GM19025 (cell line): ENCODE data around the gene CTXND2.
"Not testable (repeated sequence)": the region's sequence is repeated elsewhere in the genome, so short reads cannot be mapped to it uniquely, and the experiment has no call there.

Experiments used
- ATAC-seq: cut with Tn5 transposase; IDR thresholded peaks from one replicate; pipeline ENCODE4 v1.9.1; 2021; ENCODE audit warnings: mild to moderate bottlenecking, low read depth, moderate library complexity; ENCODE audit not compliant: unreplicated experiment

The CTXND2 gene

DNA sequence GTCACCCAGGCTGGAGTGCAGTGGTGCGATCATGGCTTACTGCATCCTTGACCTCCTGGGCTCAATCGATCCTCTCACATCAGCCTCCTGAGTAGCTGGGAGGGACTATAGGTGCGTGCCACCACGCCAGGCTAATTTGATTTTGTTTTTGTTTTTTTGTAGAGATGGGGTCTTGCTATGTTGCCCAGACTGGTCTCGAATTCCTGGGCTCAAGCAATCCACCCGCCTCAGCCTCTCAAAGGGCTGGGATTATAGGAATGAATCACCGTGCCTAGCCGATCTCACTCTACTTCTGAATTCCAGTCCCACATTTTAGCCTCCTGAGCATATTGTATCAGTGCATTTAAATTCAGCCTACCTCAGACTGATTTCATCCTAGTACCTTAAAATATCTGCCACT lies 1.8 kb downstream of the CTXND2 start:
- no peak for ATAC-seq

DNA sequence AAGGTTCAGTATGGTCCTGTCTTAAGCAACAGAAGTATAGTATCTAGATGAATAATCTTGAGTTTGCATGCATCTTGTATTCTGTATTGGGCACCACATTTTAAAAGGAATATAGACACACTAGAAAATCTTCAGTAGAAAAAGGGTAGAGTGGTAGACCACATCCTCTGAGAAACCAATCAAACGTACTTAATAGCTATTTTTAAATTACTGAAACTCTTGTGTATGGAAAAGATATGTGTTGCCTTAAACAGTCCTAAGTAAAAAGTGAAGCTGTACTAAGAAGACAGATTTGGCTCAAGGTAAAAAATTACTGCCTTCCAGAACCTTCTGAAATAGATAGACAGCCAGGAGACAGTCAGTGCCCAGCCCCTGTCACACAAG lies 3.1 kb downstream of the CTXND2 start:
- ATAC-seq = no peak

DNA sequence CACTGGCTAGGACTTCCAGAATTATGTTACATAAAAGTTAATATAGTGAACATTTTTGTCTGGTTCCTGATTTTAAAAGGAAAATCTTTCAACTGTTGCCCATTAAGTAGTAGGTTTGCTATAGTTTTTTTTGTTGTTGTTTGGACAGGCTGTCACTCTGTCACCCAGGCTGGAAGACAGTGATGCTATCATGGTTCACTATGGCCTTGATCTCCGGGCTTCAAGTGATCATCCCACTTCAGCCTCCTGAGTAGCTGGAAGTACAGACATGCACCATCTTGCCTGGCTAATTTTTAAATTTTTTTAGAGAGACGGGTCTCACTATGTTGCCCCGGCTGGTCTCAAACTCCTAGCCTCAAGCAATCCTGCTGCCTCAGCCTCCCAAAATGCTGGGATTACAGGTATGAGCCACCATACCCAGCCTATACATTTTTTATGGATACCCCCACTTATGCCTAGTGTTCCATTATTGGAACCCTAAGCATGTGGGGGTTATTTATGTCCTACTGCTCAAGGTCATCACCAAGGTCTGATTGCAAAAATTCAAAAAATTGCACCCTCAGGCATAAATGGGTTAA lies 6.5 kb downstream of the CTXND2 start:
- ATAC-seq = no peak

DNA sequence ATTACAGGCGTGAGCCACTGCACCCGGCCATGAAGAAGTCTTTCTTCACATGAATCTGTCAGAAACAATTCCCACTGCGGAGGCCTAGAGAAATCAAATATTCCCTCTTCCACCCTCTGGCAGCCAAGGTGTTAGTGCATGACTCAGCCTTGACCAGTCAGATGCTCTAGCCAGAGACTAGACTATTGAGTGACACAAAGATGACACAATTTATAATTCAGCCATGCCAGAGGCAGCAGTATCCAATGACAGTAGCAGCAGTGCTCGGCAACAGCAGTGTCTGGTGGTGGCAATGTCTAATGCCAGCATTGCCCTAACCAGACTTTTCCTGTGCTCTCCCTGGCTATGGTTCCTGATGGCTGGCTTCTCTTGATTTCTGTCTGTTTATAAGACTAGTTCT lies 8.7 kb downstream of the CTXND2 start:
- ATAC-seq = no peak

DNA sequence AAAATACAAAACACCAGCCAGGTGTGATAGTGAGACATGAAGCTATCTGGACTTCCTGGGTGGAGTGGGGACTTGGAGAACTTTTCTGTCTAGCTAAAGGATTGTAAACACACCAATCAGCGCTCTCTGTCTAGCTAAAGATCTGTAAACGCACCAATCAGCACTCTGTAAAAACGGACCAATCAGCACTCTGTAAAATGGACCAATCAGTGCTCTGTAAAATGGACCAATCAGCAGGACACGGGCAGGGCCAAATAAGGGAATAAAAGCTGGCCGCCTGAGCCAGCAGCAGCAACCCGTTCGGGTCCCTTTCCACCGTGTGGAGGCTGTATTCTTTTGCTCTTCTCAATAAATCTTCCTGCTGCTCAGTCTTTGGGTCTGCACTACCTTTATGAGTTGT lies 12.9 kb downstream of the CTXND2 start:
- not testable (repeated sequence) for ATAC-seq

DNA sequence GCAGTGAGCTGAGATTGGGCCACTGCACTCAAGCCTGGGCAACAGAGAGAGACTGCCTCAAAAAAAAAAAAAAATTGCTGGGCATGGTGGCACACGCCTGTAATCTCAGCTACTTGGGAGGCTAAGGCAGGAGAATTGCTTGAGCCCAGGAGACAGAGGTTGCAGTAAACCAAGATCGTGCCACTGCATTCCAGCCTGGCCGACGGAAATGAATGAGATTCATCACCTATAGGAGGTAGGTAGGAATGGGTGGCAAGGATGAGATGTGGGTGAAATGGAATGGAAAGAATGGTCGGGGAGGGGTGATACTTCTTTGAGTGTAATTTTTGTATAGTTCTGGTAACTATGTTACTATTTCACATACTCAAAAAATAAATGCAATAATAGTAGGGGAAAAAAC lies 15.4 kb downstream of the CTXND2 start:
- ATAC-seq = no peak

DNA sequence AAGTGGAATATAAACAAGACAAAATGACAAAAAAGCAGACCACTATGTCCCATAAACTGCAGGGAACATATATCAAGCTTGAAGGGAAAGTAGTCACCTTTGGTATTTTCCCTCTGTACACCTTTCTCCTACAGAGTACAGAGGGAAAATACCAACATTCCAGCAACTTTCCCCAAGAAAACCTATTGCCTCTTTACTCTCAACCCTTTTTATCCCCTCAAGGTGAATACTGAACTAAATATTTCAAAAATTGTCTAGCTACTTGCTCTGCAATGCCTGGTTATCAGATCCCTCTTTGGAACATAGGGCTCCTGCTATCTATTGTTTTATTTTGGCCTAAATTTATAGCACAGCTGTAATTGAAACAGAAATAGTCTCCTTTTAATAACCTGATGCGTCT lies 15.8 kb downstream of the CTXND2 start:
- no peak for ATAC-seq

DNA sequence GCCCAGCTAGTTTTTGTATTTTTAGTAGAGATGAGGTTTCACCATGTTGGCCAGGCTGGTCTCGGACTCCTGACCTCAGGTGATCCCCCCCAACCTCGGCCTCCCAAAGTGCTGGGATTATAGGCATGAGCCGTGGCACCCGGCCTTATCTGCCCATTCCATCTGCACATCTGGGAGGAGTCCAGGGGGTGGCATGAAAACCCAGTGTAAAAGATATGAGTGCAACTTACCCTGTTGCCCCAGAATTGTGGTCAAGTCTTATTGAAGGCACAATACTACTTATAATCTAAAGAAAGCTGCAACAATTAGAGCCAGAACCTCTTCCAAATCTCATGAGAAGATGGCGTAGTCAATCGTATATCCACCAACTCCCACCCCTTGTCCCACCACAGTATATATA lies 18.4 kb downstream of the CTXND2 start:
- no peak for ATAC-seq

DNA sequence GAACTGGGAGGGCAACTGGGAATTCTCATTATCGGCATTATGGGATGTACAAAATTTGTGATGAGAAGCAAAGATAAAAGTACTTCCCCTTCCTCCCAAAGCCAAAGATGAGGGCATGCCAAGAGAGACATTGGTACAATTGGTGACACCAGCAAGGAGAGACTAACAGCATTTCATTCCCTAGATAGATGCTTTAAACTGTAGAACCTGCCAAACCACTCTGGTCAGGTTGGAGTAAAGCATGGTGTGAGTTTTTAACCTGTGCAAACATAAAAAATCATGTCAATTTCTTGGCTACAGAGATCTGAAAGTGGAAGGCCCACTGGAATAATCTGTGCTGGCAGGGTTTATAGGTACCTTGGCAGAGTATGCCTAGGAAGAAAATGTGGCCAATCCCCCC lies 19.4 kb downstream of the CTXND2 start:
- ATAC-seq = no peak

DNA sequence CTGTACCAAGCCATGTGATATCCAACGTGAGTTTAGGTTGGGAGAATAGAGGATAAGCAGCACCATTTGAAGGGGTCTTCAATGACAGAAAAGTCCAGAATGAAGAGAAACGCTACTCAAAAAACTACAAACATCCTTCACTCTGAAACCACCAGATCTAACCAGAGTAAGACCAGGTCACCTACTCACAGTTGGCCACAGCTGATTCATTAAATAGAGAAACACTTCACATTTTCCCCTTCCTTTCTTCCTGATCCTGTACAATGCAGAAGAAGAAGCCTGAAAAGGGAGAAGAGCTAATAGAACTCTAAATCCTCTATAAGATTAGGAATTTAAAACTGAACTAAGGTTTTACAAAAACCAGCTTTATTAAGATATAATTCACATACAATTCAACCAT lies 19.9 kb downstream of the CTXND2 start:
- no peak for ATAC-seq

DNA sequence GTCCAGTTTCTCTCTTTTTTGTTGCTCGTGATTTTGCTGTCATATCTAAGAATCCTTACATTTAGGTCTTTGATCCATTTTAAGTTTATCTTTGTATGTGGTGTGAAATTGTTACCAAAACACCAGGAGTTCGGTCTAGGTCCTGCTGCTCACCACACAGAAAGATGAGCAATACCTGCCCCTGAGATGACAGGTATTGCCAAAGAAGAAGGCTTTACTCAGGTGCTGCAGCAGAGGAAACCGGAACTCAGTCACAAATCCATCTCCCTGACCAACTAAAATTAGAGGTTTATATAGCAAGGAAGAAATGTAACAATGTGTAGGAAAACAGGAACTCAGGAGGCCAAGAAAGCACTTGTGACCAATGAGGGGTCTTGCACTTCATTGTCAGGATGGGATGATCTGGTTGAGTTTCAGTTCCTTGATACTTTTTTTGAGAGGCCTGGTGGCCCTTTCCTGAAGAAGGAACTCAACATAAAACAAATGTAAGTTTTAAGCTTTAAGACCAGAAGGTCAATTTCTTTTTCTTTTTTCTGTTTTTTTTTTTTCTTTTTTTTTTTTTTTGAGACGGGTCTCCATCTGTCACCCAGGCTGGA lies 22.7 kb downstream of the CTXND2 start:
- no peak for ATAC-seq

DNA sequence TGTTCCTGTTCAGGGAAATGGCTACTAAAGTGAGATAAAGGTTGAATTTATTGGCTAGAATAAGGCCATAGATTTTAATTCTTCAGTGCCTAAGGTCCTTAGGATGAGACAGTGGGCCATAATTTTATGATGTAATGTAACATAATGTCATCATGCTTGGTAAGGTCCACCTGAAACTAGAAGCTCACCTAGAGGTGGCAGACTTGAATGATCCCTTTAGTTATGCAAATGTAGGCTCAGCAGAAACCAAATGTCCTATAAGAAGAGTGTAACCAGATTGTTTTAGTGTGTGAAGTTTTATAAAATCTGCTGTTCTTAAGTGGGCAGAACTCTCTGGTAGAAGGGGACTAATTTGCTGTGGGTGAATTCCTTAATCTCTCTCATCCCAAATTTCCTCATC lies 25.7 kb downstream of the CTXND2 start:
- no peak for ATAC-seq

DNA sequence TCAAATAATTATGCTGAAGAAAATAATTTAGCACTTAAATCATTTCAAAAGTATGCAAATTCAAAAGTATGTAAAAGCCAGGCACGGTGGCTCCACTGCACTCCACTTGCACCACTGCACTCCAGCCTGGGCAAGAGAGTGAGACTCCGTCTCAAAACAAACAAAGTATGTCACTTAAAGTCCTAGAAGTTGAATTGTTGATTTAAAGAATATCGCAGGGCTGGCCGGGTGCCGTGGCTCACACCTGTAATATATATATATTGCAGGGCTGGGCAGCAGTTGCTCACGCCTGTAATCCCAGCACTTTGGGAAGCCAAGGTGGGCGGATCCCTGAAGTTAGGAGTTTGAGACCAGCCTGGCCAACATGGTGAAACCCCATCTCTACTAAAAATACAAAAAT lies 30.5 kb downstream of the CTXND2 start:
- ATAC-seq = no peak

DNA sequence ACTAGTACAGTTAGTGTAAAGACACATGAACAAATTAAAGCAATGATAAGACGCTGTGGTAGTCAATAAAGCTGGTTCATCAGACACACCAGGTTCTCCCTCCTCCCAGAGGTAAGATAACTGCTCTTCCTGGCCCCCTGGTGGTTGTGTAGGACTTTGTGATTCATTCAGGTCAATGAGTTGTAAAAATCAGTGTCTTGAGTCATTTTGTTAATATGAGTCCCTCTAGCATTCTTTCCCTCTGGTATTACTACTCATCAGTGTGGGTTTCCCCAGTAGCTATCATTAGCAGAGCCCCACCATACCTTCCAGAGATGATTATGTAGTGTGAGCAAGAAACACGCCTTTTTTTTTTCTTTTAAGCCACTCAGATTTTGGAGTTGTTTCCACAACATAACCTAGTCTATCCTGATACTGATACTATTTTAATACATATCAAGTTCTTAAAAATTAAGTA lies 35.6 kb downstream of the CTXND2 start:
- peak; percentile 49 for ATAC-seq

DNA sequence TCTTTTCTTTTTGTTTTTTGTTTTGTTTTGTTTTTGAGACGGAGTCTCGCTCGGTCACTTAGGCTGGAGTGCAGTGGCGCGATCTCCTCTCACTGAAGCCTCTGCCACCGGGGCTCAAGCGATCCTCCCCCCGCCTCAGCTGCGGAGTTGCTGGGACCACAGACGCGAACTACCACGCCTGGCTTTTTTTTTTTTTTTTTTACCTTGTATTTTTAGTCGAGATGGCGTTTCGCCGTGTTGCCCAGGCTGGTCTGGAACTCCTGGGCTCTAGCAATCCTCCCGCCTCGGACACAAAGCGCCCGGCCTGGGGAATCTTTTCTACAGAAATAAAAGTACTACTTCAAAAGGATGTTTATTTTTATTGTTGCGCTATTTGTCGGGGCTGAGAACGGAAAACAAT lies 38.1 kb downstream of the CTXND2 start:
- ATAC-seq = no peak

DNA sequence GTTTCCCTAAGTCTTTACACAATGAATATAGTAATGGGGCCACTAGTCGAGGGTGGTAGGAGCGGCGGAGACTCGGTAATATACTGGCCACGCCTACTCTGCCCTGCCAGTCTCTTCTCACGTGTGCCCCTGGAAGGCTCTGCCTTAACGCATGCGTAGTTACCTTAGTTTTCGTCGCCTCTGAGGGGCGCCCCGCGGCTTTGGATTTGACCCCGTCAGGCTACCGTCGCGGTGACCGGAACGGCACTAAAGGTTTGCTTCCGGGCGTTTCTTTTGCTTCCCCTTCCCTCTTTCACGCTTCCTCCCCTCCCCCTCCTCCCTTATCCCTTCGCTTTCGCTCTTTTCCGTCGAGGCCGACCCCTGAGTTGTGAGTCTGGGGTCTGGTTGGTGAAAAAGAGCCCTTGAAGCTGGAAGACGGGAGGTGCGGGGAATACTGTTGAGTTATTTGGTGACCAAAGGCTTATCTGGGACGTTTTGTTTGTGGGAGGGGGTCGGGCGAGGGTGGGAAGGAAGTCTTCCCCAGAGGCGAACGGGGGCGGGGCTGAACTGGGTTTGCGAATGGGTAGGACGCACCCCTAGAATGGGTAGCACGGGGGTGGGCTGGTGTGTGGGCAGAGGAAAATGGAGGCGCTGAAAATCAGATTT lies 39.3 kb downstream of the CTXND2 start, which contains the start of gene SETDB1:
Gene SETDB1 (plus strand): TSS at position 267 of the 645 bp plus-strand sequence. CDS start 1,352 bp downstream, outside the sequence.
- ATAC-seq = peak; percentile 82

DNA sequence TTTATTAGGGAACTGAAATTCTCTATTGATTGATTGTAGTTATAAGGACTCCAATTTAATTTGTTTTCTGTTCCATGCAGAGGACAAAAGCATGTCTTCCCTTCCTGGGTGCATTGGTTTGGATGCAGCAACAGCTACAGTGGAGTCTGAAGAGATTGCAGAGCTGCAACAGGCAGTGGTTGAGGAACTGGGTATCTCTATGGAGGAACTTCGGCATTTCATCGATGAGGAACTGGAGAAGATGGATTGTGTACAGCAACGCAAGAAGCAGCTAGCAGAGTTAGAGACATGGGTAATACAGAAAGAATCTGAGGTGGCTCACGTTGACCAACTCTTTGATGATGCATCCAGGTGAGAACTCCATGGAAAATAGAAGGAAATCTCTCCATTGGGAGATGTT lies 40.7 kb downstream of the CTXND2 start:
- ATAC-seq = no peak

DNA sequence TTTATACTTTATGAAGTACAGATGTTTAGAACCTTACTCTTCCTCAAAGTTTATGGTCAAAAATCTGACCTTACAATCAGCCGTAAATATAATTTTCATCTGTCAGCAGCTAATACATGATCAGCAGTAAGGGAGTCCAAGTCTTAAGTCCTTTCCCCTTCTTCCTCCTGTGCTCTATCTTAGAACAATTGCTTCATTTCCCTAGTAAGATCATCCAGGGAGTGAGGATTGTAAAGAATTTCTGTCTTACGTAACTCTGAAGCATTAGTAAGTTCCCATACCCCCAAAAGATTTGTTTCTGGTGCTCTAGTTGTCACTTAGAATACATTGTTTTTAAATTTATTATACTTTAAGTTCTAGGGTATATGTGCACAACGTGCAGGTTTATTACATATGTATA lies 41.4 kb downstream of the CTXND2 start:
- no peak for ATAC-seq

DNA sequence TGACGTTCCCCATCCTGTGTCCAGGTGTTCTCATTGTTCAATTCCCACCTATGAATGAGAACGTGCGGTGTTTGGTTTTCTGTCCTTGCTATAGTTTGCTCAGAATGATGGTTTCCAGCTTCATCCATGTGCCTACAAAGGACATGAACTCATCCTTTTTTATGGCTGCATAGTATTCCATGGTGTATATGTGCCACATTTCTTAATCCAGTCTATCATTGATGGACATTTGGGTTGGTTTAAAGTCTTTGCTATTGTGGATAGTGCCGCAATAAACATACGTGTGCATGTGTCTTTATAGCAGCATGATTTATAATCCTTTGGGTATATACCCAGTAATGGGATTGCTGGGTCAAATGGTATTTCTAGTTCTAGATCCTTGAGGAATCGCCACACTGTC lies 41.8 kb downstream of the CTXND2 start:
- ATAC-seq = not testable (repeated sequence)

DNA sequence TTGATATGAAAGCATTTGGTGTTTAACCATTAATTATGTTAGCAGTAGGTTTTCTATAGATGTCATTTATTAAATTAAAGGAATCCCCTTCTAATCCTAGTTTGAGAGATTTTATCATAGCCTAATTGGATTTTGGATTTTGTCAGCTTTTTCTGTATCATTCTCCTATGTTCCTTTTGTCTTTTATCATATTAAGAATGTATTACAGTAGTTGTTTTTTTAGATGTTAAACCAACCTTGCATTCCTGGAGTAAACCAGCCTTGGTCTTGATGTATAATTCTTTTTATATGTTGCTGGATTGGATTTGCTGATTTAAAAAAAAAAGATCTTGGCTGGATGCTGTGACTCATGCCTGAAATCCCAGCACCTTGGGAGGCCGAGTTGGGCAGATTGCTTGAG lies 44.8 kb downstream of the CTXND2 start:
- no peak for ATAC-seq

DNA sequence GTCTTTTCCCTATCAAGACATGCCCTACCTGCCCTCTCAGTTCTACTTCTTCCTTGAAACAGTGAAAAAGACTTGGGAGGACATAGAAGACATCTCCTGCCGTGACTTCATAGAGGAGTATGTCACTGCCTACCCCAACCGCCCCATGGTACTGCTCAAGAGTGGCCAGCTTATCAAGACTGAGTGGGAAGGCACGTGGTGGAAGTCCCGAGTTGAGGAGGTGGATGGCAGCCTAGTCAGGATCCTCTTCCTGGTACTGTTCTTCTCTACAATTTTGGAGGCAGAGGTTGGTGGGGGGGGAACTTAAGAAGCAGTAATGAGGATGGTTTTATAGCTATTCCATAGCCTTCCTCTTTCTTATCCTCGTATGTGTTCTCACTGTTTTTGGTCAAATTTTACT lies 57.9 kb downstream of the CTXND2 start:
- no peak for ATAC-seq

DNA sequence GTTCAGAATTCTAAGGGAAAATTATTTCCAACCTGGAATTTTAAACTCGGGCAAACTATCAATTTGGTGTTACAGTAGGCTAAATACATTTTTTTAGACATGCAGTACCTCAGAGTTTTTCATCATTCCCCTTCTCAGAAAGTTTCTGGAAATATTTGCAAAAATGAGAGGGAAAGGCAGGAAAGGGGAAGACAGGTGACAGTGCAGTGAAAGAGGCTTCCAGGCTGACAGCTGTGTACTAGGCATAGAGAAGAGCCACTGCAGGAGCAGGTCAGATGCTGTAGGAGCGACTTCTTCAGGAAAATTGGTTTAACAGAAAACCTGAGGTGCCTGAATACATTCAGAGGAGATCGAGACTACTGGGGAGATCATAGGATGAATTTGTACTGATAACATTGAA lies 67.8 kb downstream of the CTXND2 start:
- no peak for ATAC-seq
